GM12864 (cell line): ENCODE measurements around the gene MRPS14.
"Not testable (repeated sequence)": the region's sequence is repeated elsewhere in the genome, so short reads cannot be mapped to it uniquely, and the experiment has no call there.

Source experiments
- DNase-seq: peaks from one replicate; pipeline ENCODE4 v3.0.0-alpha.2; 2011; ENCODE audit warnings: low read depth
- H3K4me3 ChIP-seq: 2 replicates; pipeline ENCODE4 v1.5.1; 2011; ENCODE audit warnings: mild to moderate bottlenecking, low read depth, low read length, control low read depth
- CTCF ChIP-seq: IDR thresholded peaks from 2 replicates; pipeline ENCODE4 v1.5.1; 2011; ENCODE audit warnings: low read depth, mild to moderate bottlenecking, moderate library complexity, low read length, control low read depth, inconsistent platforms; ENCODE audit errors: missing control alignments

The MRPS14 gene

GRCh38 chr1:175040324-175040879 is 17.2 kb upstream of the MRPS14 start:
- H3K4me3 ChIP-seq, result no peak overlapping the region
- no peak for TF ChIP-seq CTCF
- DNase-seq, result no peak

- no peak for TF ChIP-seq CTCF
- DNase-seq, result no peak
Observed at GRCh38 chr1:175037416-175037815, 14.2 kb upstream of the MRPS14 start.

GRCh38 chr1:175036476-175036875 is 13.3 kb upstream of the MRPS14 start:
- H3K4me3 ChIP-seq, result no peak overlapping the region
- TF ChIP-seq CTCF, result no peak
- no peak for DNase-seq

More at GRCh38 chr1:175037416-175037815, 14.2 kb upstream of the MRPS14 start:
- no peak overlapping the region for H3K4me3 ChIP-seq

GRCh38 chr1:175035865-175036264 is 12.6 kb upstream of the MRPS14 start:
- TF ChIP-seq CTCF, result no peak
- no peak overlapping the region for H3K4me3 ChIP-seq
- no peak for DNase-seq

- no peak for DNase-seq
- TF ChIP-seq CTCF, result no peak
- no peak overlapping the region for H3K4me3 ChIP-seq
Observed at GRCh38 chr1:175034775-175035174, 11.6 kb upstream of the MRPS14 start.

GRCh38 chr1:175033953-175034352 is 10.7 kb upstream of the MRPS14 start:
- no peak for TF ChIP-seq CTCF
- no peak for DNase-seq
- H3K4me3 ChIP-seq, result no peak overlapping the region

- no peak for TF ChIP-seq CTCF
- no peak overlapping the region for H3K4me3 ChIP-seq
- DNase-seq, result no peak
Observed at GRCh38 chr1:175024773-175025172, 1.5 kb upstream of the MRPS14 start.

- DNase-seq, result not testable (repeated sequence)
- H3K4me3 ChIP-seq, result peak overlapping the region; percentile 79
Observed at GRCh38 chr1:175023922-175024242, 657 bp upstream of the MRPS14 start.
